AG04450 (cell line): ENCODE data around the gene TAF1C. TPM values are rescaled to one million over a fixed set of nuclear protein-coding genes. Genes with fewer than 3 reads are reported as not detected.
A peak's percentile ranks its signal among the peaks of the same experiment; 100 is the strongest.

Source experiments
- CTCF ChIA-PET: fragments of 300-600, 350-600 bp; formaldehyde crosslinking; extraction: SDS; loops from one replicate; lab custom pipeline; 2022; ENCODE audit warnings: antibody characterized with exemption, inconsistent platforms; lab: Charles Lee
- POLR2A ChIA-PET: fragments of 350-600 bp; formaldehyde crosslinking; extraction: SDS; loops from one replicate; lab custom pipeline; 2021; ENCODE audit warnings: antibody characterized with exemption, inconsistent platforms; lab: Yijun Ruan, JAX
- DNase-seq: peaks from one replicate; pipeline ENCODE4 v3.0.0-alpha.2; 2011; ENCODE audit warnings: low read depth, low spot score
- H3K27ac ChIP-seq: one replicate; pipeline ENCODE4 v1.5.1; 2012; ENCODE audit warnings: low read depth, low read length, control low read depth
- H3K27me3 ChIP-seq: one replicate; pipeline ENCODE4 v1.6.0; 2012; ENCODE audit warnings: low read length; ENCODE audit not compliant: control insufficient read depth, insufficient read depth
- H3K4me3 ChIP-seq: 2 replicates; pipeline ENCODE4 v1.5.1; 2011; ENCODE audit warnings: mild to moderate bottlenecking, low read depth, low read length, control low read depth
- H3K9me3 ChIP-seq: 2 replicates; pipeline ENCODE4 v1.5.1; 2012; ENCODE audit warnings: low read length; ENCODE audit not compliant: control insufficient read depth, insufficient read depth
- CTCF ChIP-seq: IDR thresholded peaks from 2 replicates; pipeline ENCODE4 v1.5.1; 2011; ENCODE audit warnings: low read depth, low read length, control low read depth, inconsistent platforms
- polyA plus RNA-seq: library from polyadenylated mRNA; depleted of rRNA; stranded (reverse); fragments of >200 nt; gene quantifications from 2 replicates; pipeline ENCODE4 v1.2.3, GENCODE V29; 2011

The TAF1C gene
- polyA plus RNA-seq, 1 experiment = 14.2 TPM

GRCh38 chr16:84212631-84213030 lies 25.8 kb upstream of the TAF1C start:
- CTCF ChIA-PET = interaction anchor here (1.8 kb wide), 1 partner anchor 25 kb away, joined by 6 read pairs; no protein-coding TSS in a partner anchor
- DNase-seq = no peak

GRCh38 chr16:84212154-84212553 lies 25.3 kb upstream of the TAF1C start:
- no peak for TF ChIP-seq CTCF
- Histone ChIP-seq H3K9me3 (no peaks in the 10 kb centered on the region), H3K4me3 (no peak overlapping the region), H3K27ac (no peak overlapping the region), H3K27me3 (peaks cover 16% of the 10 kb centered on the region)
- POLR2A ChIA-PET = no interaction called here
- DNase-seq = no peak
- CTCF ChIA-PET = interaction anchor here (1.8 kb wide), 1 partner anchor 25 kb away, joined by 6 read pairs; no protein-coding TSS in a partner anchor

More at GRCh38 chr16:84212631-84213030, 25.8 kb upstream of the TAF1C start:
- no peak for TF ChIP-seq CTCF
- no peak overlapping the region for H3K4me3 ChIP-seq
- no peaks in the 10 kb centered on the region for H3K9me3 ChIP-seq
- H3K27ac ChIP-seq = no peak overlapping the region
- POLR2A ChIA-PET = no interaction called here
- H3K27me3 ChIP-seq = peaks cover 16% of the 10 kb centered on the region

- CTCF ChIA-PET = no interaction called here
- DNase-seq = no peak
- Histone ChIP-seq H3K27ac (no peak overlapping the region), H3K27me3 (peaks cover 20% of the 10 kb centered on the region), H3K9me3 (no peaks in the 10 kb centered on the region), H3K4me3 (no peak overlapping the region)
- 0 out of 2 replicates have a peak, but pooled peaks have one; percentile 5 for TF ChIP-seq CTCF
- POLR2A ChIA-PET = no interaction called here
These were observed 23.1 kb upstream of the TAF1C start for GRCh38 chr16:84209989-84210388.

GRCh38 chr16:84207879-84208278 lies 21.0 kb upstream of the TAF1C start:
- TF ChIP-seq CTCF = no peak
- H3K27ac ChIP-seq = no peak overlapping the region
- no peak overlapping the region for H3K4me3 ChIP-seq
- no peak for DNase-seq
- peaks cover 20% of the 10 kb centered on the region for H3K27me3 ChIP-seq
- ChIA-PET POLR2A (no interaction called here), CTCF (interaction anchor here (1.4 kb wide), 1 partner anchor 21 kb away, joined by 5 read pairs; the partner anchor contains the start of gene TAF1C)
- no peaks in the 10 kb centered on the region; the same call in 1 of the 2 replicates for H3K9me3 ChIP-seq

- TF ChIP-seq CTCF = no peak
- CTCF ChIA-PET = interaction anchor here (1.4 kb wide), 1 partner anchor 20 kb away, joined by 5 read pairs; the partner anchor contains the start of gene TAF1C
These were observed 20.4 kb upstream of the TAF1C start for GRCh38 chr16:84207251-84207650.

More at GRCh38 chr16:84207251-84207650, 20.4 kb upstream of the TAF1C start:
- no peak overlapping the region for H3K27ac ChIP-seq
- H3K4me3 ChIP-seq = no peak overlapping the region
- POLR2A ChIA-PET = no interaction called here
- no peak for DNase-seq
- peaks cover 20% of the 10 kb centered on the region for H3K27me3 ChIP-seq
- H3K9me3 ChIP-seq = no peaks in the 10 kb centered on the region; the same call in 1 of the 2 replicates
